Fibroblast of lung (primary cell): ENCODE data around the gene SERAC1. TPM values are rescaled to one million over a fixed set of nuclear protein-coding genes. Genes with fewer than 3 reads are reported as not detected.

Experiments used
- DNase-seq, 2 donors: peaks; one replicate each; pipeline versions ENCODE4 v3.0.0 to v3.0.0-alpha.2; 2010; ENCODE audit warnings: low read depth in 2 of 2
- H2AFZ ChIP-seq: 2 replicates; pipeline ENCODE4 v1.5.1; 2012; ENCODE audit warnings: low read length, control low read depth, inconsistent platforms
- H3K27ac ChIP-seq: 2 replicates; pipeline ENCODE4 v1.5.1; 2011; ENCODE audit warnings: low read length, control low read depth; ENCODE audit not compliant: insufficient read depth
- H3K27me3 ChIP-seq: 2 replicates; pipeline ENCODE4 v1.5.1; 2011; ENCODE audit warnings: mild to moderate bottlenecking, low read length; ENCODE audit not compliant: control insufficient read depth, insufficient read depth
- H3K36me3 ChIP-seq: 2 replicates; pipeline ENCODE4 v1.5.1; 2011; ENCODE audit warnings: low read length; ENCODE audit not compliant: control insufficient read depth, insufficient read depth
- H3K4me1 ChIP-seq: 2 replicates; pipeline ENCODE4 v1.5.1; 2011; ENCODE audit warnings: low read length; ENCODE audit not compliant: control insufficient read depth, insufficient read depth; ENCODE audit errors: extremely low read depth
- H3K4me2 ChIP-seq: 2 replicates; pipeline ENCODE4 v1.5.1; 2011; ENCODE audit warnings: low read length, control low read depth; ENCODE audit not compliant: insufficient read depth; ENCODE audit errors: extremely low read depth
- H3K4me3 ChIP-seq, 4 experiments: fragments of 200-600 bp in 1 of 4; sonication (generic) in 1 of 4; replicated peaks in 1 of 4; 2 replicates each; pipeline ENCODE4 v1.5.1; 2011 to 2016; ENCODE audit warnings: low read length in 4 of 4, low read depth in 3 of 4, mild to moderate bottlenecking in 3 of 4, control low read depth in 2 of 4, inconsistent platforms in 1 of 4, mixed read lengths in 1 of 4; ENCODE audit not compliant: insufficient read depth in 1 of 4; ENCODE audit errors: control extremely low read depth in 1 of 4
- H3K79me2 ChIP-seq: 2 replicates; pipeline ENCODE4 v1.5.1; 2012; ENCODE audit warnings: mild to moderate bottlenecking, low read length, inconsistent platforms; ENCODE audit not compliant: control insufficient read depth, insufficient read depth
- H3K9ac ChIP-seq: 2 replicates; pipeline ENCODE4 v1.5.1; 2011; ENCODE audit warnings: mild to moderate bottlenecking, low read length, control low read depth; ENCODE audit not compliant: insufficient read depth
- H3K9me3 ChIP-seq: 2 replicates; pipeline ENCODE4 v1.5.1; 2012; ENCODE audit warnings: low read depth, low read length; ENCODE audit not compliant: control insufficient read depth, insufficient read depth
- H4K20me1 ChIP-seq: 2 replicates; pipeline ENCODE4 v1.5.1; 2011; ENCODE audit warnings: low read length; ENCODE audit not compliant: control insufficient read depth, insufficient read depth; ENCODE audit errors: extremely low read depth
- EZH2 ChIP-seq: IDR thresholded peaks from 2 replicates; pipeline ENCODE4 v1.5.1; 2012; ENCODE audit warnings: low read length, control low read depth, mild to moderate bottlenecking; ENCODE audit errors: missing control alignments
- polyA plus RNA-seq, 2 donors: library from polyadenylated mRNA; depleted of rRNA in 1 of 2; stranded (reverse) in 1 of 2; unstranded in 1 of 2; fragments of >200 nt; gene quantifications; 2 replicates each; pipeline ENCODE4 v1.2.1, GENCODE V29; 2011 to 2012; ENCODE audit warnings: missing spikeins in 1 of 2
- total RNA-seq: library from RNA; depleted of rRNA; stranded (reverse); fragments of >200 nt; gene quantifications from 2 replicates; pipeline ENCODE4 v1.2.1, GENCODE V29; 2014
- TF ChIP-seq, protein P1 (sequence below), 2 donors: IDR thresholded peaks in 1 of 2; conservative IDR thresholded peaks in 1 of 2; 1 replicate in 1 of 2; 2 replicates in 1 of 2; pipeline ENCODE4 v1.5.1; 2011 to 2012; ENCODE audit warnings: low read length in 2 of 2, control low read depth in 1 of 2, inconsistent platforms in 1 of 2, low read depth in 1 of 2, mild to moderate bottlenecking in 1 of 2

The SERAC1 gene
- total and polyA plus RNA-seq, 2 donors (not counting 1 experiment from before 2014, with no cell fraction given), result 21.3 to 37.7 TPM

GRCh38 chr6:158122048-158122447 is 46.0 kb downstream of the SERAC1 start:
- H3K36me3 ChIP-seq, result no peaks in the 10 kb centered on the region
- H4K20me1 ChIP-seq, result peaks cover 2% of the 10 kb centered on the region
- H3K4me1 ChIP-seq, result no peaks in the 10 kb centered on the region
- H3K4me3 ChIP-seq, result no peak overlapping the region
- TF ChIP-seq, protein P1, sequence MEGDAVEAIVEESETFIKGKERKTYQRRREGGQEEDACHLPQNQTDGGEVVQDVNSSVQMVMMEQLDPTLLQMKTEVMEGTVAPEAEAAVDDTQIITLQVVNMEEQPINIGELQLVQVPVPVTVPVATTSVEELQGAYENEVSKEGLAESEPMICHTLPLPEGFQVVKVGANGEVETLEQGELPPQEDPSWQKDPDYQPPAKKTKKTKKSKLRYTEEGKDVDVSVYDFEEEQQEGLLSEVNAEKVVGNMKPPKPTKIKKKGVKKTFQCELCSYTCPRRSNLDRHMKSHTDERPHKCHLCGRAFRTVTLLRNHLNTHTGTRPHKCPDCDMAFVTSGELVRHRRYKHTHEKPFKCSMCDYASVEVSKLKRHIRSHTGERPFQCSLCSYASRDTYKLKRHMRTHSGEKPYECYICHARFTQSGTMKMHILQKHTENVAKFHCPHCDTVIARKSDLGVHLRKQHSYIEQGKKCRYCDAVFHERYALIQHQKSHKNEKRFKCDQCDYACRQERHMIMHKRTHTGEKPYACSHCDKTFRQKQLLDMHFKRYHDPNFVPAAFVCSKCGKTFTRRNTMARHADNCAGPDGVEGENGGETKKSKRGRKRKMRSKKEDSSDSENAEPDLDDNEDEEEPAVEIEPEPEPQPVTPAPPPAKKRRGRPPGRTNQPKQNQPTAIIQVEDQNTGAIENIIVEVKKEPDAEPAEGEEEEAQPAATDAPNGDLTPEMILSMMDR (conservative IDR thresholded peaks at IDR 0.05 in 1 of 2, IDR thresholded peaks at IDR 0.05 in 1 of 2; ENCODE audit: low read depth in 1 of 2, low read length in 2 of 2), result no peak
- no peak for TF ChIP-seq EZH2
- H3K9me3 ChIP-seq, result no peaks in the 10 kb centered on the region
- no peak overlapping the region for H3K4me2 ChIP-seq
- no peak overlapping the region for H2AFZ ChIP-seq
- DNase-seq, result no peak
- no peak overlapping the region for H3K9ac ChIP-seq
- no peak overlapping the region for H3K27ac ChIP-seq
- H3K79me2 ChIP-seq, result no peaks in the 10 kb centered on the region
- H3K27me3 ChIP-seq, result no peaks in the 10 kb centered on the region

- DNase-seq, result no peak
- H3K9me3 ChIP-seq, result no peaks in the 10 kb centered on the region
- H3K9ac ChIP-seq, result no peak overlapping the region
- H3K4me3 ChIP-seq, result no peak overlapping the region
- peaks cover 2% of the 10 kb centered on the region for H4K20me1 ChIP-seq
- H3K4me2 ChIP-seq, result no peak overlapping the region
- TF ChIP-seq, protein P1 (conservative IDR thresholded peaks at IDR 0.05 in 1 of 2, IDR thresholded peaks at IDR 0.05 in 1 of 2; ENCODE audit: low read depth in 1 of 2, low read length in 2 of 2), result no peak
- TF ChIP-seq EZH2, result no peak
- H3K36me3 ChIP-seq, result no peaks in the 10 kb centered on the region
- no peaks in the 10 kb centered on the region for H3K79me2 ChIP-seq
- no peak overlapping the region for H3K27ac ChIP-seq
- no peaks in the 10 kb centered on the region for H3K27me3 ChIP-seq
- no peak overlapping the region for H2AFZ ChIP-seq
- H3K4me1 ChIP-seq, result no peaks in the 10 kb centered on the region
Measured at GRCh38 chr6:158121335-158121734, 46.7 kb downstream of the SERAC1 start.

DNA sequence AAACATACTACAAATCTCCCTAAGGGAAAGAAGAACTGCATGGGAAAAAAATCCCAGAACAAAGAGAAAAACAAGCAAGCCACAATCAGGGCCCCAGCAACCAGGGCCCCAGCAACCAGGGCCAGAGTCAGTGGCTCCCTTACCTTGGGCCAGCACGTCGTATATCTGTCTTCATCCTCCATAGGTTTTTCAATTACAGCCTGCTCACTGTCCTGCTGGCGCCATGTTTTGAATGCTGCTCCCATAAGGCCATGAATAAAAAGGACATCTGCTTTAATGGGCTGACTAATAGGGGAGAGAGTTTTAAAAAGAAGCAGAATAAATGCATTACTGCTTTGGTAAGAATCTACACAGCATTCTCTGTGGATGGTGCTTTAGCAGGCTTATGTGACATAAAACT is 49.2 kb downstream of the SERAC1 start:
- Histone ChIP-seq H3K36me3 (no peaks in the 10 kb centered on the region), H3K4me2 (no peak overlapping the region)
- TF ChIP-seq, protein P1 (conservative IDR thresholded peaks at IDR 0.05 in 1 of 2, IDR thresholded peaks at IDR 0.05 in 1 of 2; ENCODE audit: low read depth in 1 of 2, low read length in 2 of 2), result no peak
- no peak for TF ChIP-seq EZH2

More for the DNA sequence above, 49.2 kb downstream of the SERAC1 start:
- H3K9ac ChIP-seq, result no peak overlapping the region
- H4K20me1 ChIP-seq, result peaks cover 2% of the 10 kb centered on the region
- no peak for DNase-seq
- H2AFZ ChIP-seq, result no peak overlapping the region
- H3K4me3 ChIP-seq, result no peak overlapping the region
- H3K4me1 ChIP-seq, result no peaks in the 10 kb centered on the region
- no peaks in the 10 kb centered on the region for H3K79me2 ChIP-seq
- H3K27ac ChIP-seq, result no peak overlapping the region
- H3K9me3 ChIP-seq, result no peaks in the 10 kb centered on the region
- H3K27me3 ChIP-seq, result no peaks in the 10 kb centered on the region
